ENCODE measurements around the gene ZNF532.
"Not testable (repeated sequence)": the region's sequence is repeated elsewhere in the genome, so short reads cannot be mapped to it uniquely, and the experiment has no call there.

ZNF532 gene

GRCh38 chr18:58850786-58851469, 13.7 kb upstream of the ZNF532 start:
- no peak for DNase-seq (ENCODE audit: low read depth, low spot score)

GRCh38 chr18:58851856-58852255, 12.8 kb upstream of the ZNF532 start:
- DNase-seq (ENCODE audit: low read depth, low spot score), result peak; percentile 57

GRCh38 chr18:58852629-58853028, 12.0 kb upstream of the ZNF532 start:
- no peak for DNase-seq (ENCODE audit: low read depth, low spot score)

- DNase-seq (ENCODE audit: low read depth, low spot score), result no peak
Measured at GRCh38 chr18:58853561-58853960, 11.1 kb upstream of the ZNF532 start.

- DNase-seq (ENCODE audit: low read depth, low spot score), result not testable (repeated sequence)
Measured at GRCh38 chr18:58855521-58855920, 9.2 kb upstream of the ZNF532 start.

- DNase-seq (ENCODE audit: low read depth, low spot score), result no peak
Measured at GRCh38 chr18:58856881-58857280, 7.8 kb upstream of the ZNF532 start.

- no peak for DNase-seq (ENCODE audit: low read depth, low spot score)
Measured at GRCh38 chr18:58858591-58859468, 5.8 kb upstream of the ZNF532 start.

- DNase-seq (ENCODE audit: low read depth, low spot score), result no peak
Measured at GRCh38 chr18:58859907-58860306, 4.8 kb upstream of the ZNF532 start.

GRCh38 chr18:58860747-58861231, 3.9 kb upstream of the ZNF532 start:
- DNase-seq (ENCODE audit: low read depth, low spot score), result peak; percentile 44

GRCh38 chr18:58861353-58861752, 3.3 kb upstream of the ZNF532 start:
- DNase-seq (ENCODE audit: low read depth, low spot score), result peak; percentile 37

GRCh38 chr18:58861861-58862301, 2.8 kb upstream of the ZNF532 start:
- no peak for DNase-seq (ENCODE audit: low read depth, low spot score)

GRCh38 chr18:58862356-58862755, 2.3 kb upstream of the ZNF532 start:
- DNase-seq (ENCODE audit: low read depth, low spot score), result no peak

GRCh38 chr18:58862851-58863538, 1.7 kb upstream of the ZNF532 start:
- DNase-seq (ENCODE audit: low read depth, low spot score), result peak; percentile 74

- peak; percentile 73 for DNase-seq (ENCODE audit: low read depth, low spot score)
Measured at GRCh38 chr18:58863539-58864145, 1.0 kb upstream of the ZNF532 start.

GRCh38 chr18:58865033-58865590, 435 bp downstream of the ZNF532 start:
- peak; percentile 31 for DNase-seq (ENCODE audit: low read depth, low spot score)

GRCh38 chr18:58865701-58866065, 1.0 kb downstream of the ZNF532 start:
- DNase-seq (ENCODE audit: low read depth, low spot score), result peak; percentile 59

- peak; percentile 51 for DNase-seq (ENCODE audit: low read depth, low spot score)
Measured at GRCh38 chr18:58866066-58866772, 1.5 kb downstream of the ZNF532 start.

- DNase-seq (ENCODE audit: low read depth, low spot score), result peak; percentile 33
Measured at GRCh38 chr18:58866773-58867150, 2.1 kb downstream of the ZNF532 start.

- peak; percentile 82 for DNase-seq (ENCODE audit: low read depth, low spot score)
Measured at GRCh38 chr18:58867281-58867961, 2.7 kb downstream of the ZNF532 start.

GRCh38 chr18:58868440-58868839, 3.8 kb downstream of the ZNF532 start:
- no peak for DNase-seq (ENCODE audit: low read depth, low spot score)

Measured in astrocyte of the hippocampus (primary cell).